ENCODE measurements around the gene ZCCHC4.

GRCh38 chr4:25397305-25397704 lies 84.7 kb downstream of the ZCCHC4 start:
- TF ChIP-seq CTCF (IDR thresholded peaks at IDR 0.05) (no peak), POLR2AphosphoS5 (IDR thresholded peaks at IDR 0.05) (no peak), POLR2A (IDR thresholded peaks at IDR 0.05) (no peak)
